A549 (cell line): ENCODE results near the gene NCS1. TPM values are rescaled to one million over a fixed set of nuclear protein-coding genes. Genes with fewer than 3 reads are reported as not detected.

Experiments used
- ATAC-seq, 2 experiments: fragments of 200-7000 bp in 1 of 2; fragments of >200 bp in 1 of 2; cut with Nextera tagmentation in 1 of 2; cut with Tn5 transposase in 1 of 2; 3 replicates each; pipeline versions ENCODE4 v1.8.0 to v1.9.1; 2018 to 2020; ENCODE audit warnings: mild to moderate bottlenecking in 1 of 2, moderate library complexity in 1 of 2
- CTCF ChIA-PET: fragments of 300-600 bp; sonication (Branson Sonifier 250); formaldehyde crosslinking; extraction: SDS; loops from one replicate; lab custom pipeline; 2021; ENCODE audit warnings: antibody characterized with exemption, inconsistent platforms; lab: Yijun Ruan, JAX
- POLR2A ChIA-PET: fragments of 350-600 bp; formaldehyde crosslinking; extraction: SDS; loops from one replicate; lab custom pipeline; 2021; ENCODE audit warnings: antibody characterized with exemption, inconsistent platforms; lab: Yijun Ruan, JAX
- DNase-seq, 2 experiments: peaks; one replicate each; pipeline versions ENCODE4 v3.0.0 to v3.0.0-alpha.2; 2011 to 2016; ENCODE audit warnings: low read depth in 1 of 2, low spot score in 1 of 2
- FAIRE-seq: peaks from 2 replicates; lab custom pipeline; 2011; peaks lifted over from hg19 to GRCh38; lab: Jason Lieb, UNC
- H3K27ac ChIP-seq, 2 experiments: fragments of >200 bp; sonication (Bioruptor Twin); formaldehyde crosslinking; 3 replicates each; pipeline ENCODE4 v1.5.1; 2016 to 2017
- H3K4me1 ChIP-seq: fragments of >200 bp; sonication (Bioruptor Twin); formaldehyde crosslinking; 3 replicates; pipeline ENCODE4 v1.6.1; 2016
- H3K4me2 ChIP-seq: fragments of >200 bp; sonication (Bioruptor Twin); formaldehyde crosslinking; 3 replicates; pipeline ENCODE4 v1.6.1; 2016
- H3K4me3 ChIP-seq: fragments of >200 bp; sonication (Bioruptor Twin); formaldehyde crosslinking; 3 replicates; pipeline ENCODE4 v1.5.1; 2016
- H3K9me3 ChIP-seq: fragments of >200 bp; sonication (Bioruptor Twin); formaldehyde crosslinking; 3 replicates; pipeline ENCODE4 v1.6.1; 2016
- CBX2 ChIP-seq: fragments of 200-600 bp; sonication (generic); IDR thresholded peaks from 2 replicates; pipeline ENCODE4 v1.6.1; 2016; ENCODE audit warnings: low read depth, mild to moderate bottlenecking, borderline replicate concordance
- CBX8 ChIP-seq: fragments of 200-600 bp; sonication (generic); IDR thresholded peaks from 2 replicates; pipeline ENCODE4 v1.6.1; 2016
- CEBPB ChIP-seq, 2 experiments: fragments of >200 bp in 1 of 2; sonication (Bioruptor Twin) in 1 of 2; formaldehyde crosslinking in 1 of 2; IDR thresholded peaks; 2 replicates each; pipeline ENCODE4 v1.6.1; 2012 to 2016
- EP300 ChIP-seq, 2 experiments: fragments of >200 bp; sonication (Bioruptor Twin); formaldehyde crosslinking; IDR thresholded peaks; 2 replicates in 1 of 2; 3 replicates in 1 of 2; pipeline ENCODE4 v1.6.1; 2016 to 2017
- ESRRA ChIP-seq: fragments of 150-350 bp; IDR thresholded peaks from 2 replicates; pipeline ENCODE4 v1.6.1; 2014; ENCODE audit warnings: mild to moderate bottlenecking, low read length, borderline replicate concordance
- FOSB ChIP-seq: fragments of 250-450 bp; sonication (Bioruptor Pico); IDR thresholded peaks from 2 replicates; pipeline ENCODE4 v1.5.0; 2020; ENCODE audit warnings: mild to moderate bottlenecking, moderate library complexity
- FOSL2 ChIP-seq, 2 experiments: fragments of 450-650 bp in 1 of 2; fragments of >200 bp in 1 of 2; sonication (Bioruptor Twin) in 1 of 2; formaldehyde crosslinking; IDR thresholded peaks; 2 replicates each; pipeline versions ENCODE4 v1.5.0 to v1.6.1; 2016 to 2020; ENCODE audit warnings: mild to moderate bottlenecking in 1 of 2, moderate library complexity in 1 of 2
- HDAC2 ChIP-seq: fragments of 200-600 bp; sonication (generic); IDR thresholded peaks from 2 replicates; pipeline ENCODE4 v1.6.1; 2016
- HEYL ChIP-seq: fragments of 250-450 bp; sonication (Bioruptor Pico); IDR thresholded peaks from 2 replicates; pipeline ENCODE4 v1.8.0; 2021; ENCODE audit warnings: mild to moderate bottlenecking, moderate library complexity
- HOXA7 ChIP-seq: fragments of 250-450 bp; sonication (Bioruptor Pico); IDR thresholded peaks from 2 replicates; pipeline ENCODE4 v1.5.0; 2020; ENCODE audit warnings: mild to moderate bottlenecking, moderate library complexity
- HOXB13 ChIP-seq: fragments of 250-450 bp; sonication (Bioruptor Pico); IDR thresholded peaks from 2 replicates; pipeline ENCODE4 v1.5.0; 2020; ENCODE audit warnings: low read depth, mild to moderate bottlenecking, moderate library complexity
- HOXB5 ChIP-seq: fragments of 250-450 bp; sonication (Bioruptor Pico); IDR thresholded peaks from 2 replicates; pipeline ENCODE4 v1.5.0; 2020; ENCODE audit warnings: mild to moderate bottlenecking, moderate library complexity
- JUN ChIP-seq, 2 experiments: fragments of >200 bp; sonication (Bioruptor Twin); formaldehyde crosslinking; IDR thresholded peaks; 2 replicates in 1 of 2; 3 replicates in 1 of 2; pipeline ENCODE4 v1.6.1; 2016 to 2017
- JUNB ChIP-seq: fragments of >200 bp; sonication (Bioruptor Twin); formaldehyde crosslinking; IDR thresholded peaks from 2 replicates; pipeline ENCODE4 v1.6.1; 2016
- NFE2L2 ChIP-seq: fragments of 150-350 bp; conservative IDR thresholded peaks from 2 replicates; pipeline ENCODE4 v1.6.1; 2014; ENCODE audit warnings: low read length
- PHF8 ChIP-seq: fragments of 200-600 bp; sonication (generic); IDR thresholded peaks from 2 replicates; pipeline ENCODE4 v1.6.1; 2016; ENCODE audit warnings: low read depth, mild to moderate bottlenecking, antibody characterized with exemption, moderate library complexity, borderline replicate concordance
- POLR2A ChIP-seq: IDR thresholded peaks from 2 replicates; pipeline ENCODE4 v1.6.1; 2012; ENCODE audit warnings: mild to moderate bottlenecking, low read length
- SMC3 ChIP-seq: fragments of >200 bp; sonication (Bioruptor Twin); formaldehyde crosslinking; IDR thresholded peaks from 3 replicates; pipeline ENCODE4 v1.6.1; 2018; ENCODE audit warnings: inconsistent platforms
- TFCP2L1 ChIP-seq: fragments of 250-450 bp; sonication (Bioruptor Pico); IDR thresholded peaks from 2 replicates; pipeline ENCODE4 v1.5.0; 2021; ENCODE audit warnings: mild to moderate bottlenecking
- ZC3H11A ChIP-seq: fragments of 450-650 bp; IDR thresholded peaks from 2 replicates; pipeline ENCODE4 v1.6.1; 2014; ENCODE audit warnings: antibody characterized with exemption, mild to moderate bottlenecking
- ZFP36 ChIP-seq: fragments of 450-650 bp; IDR thresholded peaks from 2 replicates; pipeline ENCODE4 v1.6.1; 2014; ENCODE audit warnings: borderline replicate concordance; ENCODE audit not compliant: partially characterized antibody
- WGBS: methylation state at CpG from one replicate; pipeline ENCODE4 v1.1.6; 2017; ENCODE audit errors: missing lambda C conversion rate; 5-methylcytosine and 5-hydroxymethylcytosine counted together
- polyA plus RNA-seq, 4 experiments: library from polyadenylated mRNA; depleted of rRNA in 3 of 4; stranded (reverse); fragments of >200 nt; fragmentation: RNase III in 1 of 4; extraction: RNeasy Plus Mini Kit Qiagen cat#74134 plus additional on column Dnase treatment in 1 of 4; gene quantifications; 2 replicates in 3 of 4; 3 replicates in 1 of 4; pipeline ENCODE4 v1.2.3, GENCODE V29; 2011 to 2017
- TF ChIP-seq, protein P1 (sequence below): fragments of 150-350 bp; IDR thresholded peaks from 2 replicates; pipeline ENCODE4 v1.6.1; 2014; ENCODE audit warnings: low read depth, mild to moderate bottlenecking, low read length
- TF ChIP-seq, protein P2 (sequence below): fragments of >200 bp; sonication (Bioruptor Twin); formaldehyde crosslinking; IDR thresholded peaks from 3 replicates; pipeline ENCODE4 v1.6.1; 2016

The NCS1 gene
- polyA plus RNA-seq, 2 of the 4 experiments (the other 2 are of a cell fraction), result 17.9 to 21.9 TPM

DNA sequence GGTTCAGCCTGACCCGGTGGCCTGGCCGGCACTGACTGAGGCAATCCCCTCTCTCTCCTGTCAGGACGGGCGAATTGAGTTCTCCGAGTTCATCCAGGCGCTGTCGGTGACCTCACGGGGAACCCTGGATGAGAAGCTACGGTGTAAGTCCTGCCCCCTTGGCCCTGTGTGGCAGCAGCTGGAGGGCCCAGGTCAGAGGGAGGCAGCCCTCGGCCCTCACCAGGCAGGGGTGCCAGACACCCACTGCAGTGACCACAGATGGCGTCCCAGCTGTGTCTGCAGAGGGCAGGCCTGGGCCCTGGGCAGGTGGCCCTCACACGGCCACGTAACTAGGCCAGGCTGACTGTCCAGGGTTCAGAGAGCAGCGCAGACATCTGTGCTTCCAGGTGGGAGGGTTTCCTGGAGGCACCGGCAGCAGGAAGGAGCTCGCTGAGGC, 47.5 kb downstream of the NCS1 start:
- Histone ChIP-seq H3K27ac (no peak overlapping the region), H3K4me3 (no peak overlapping the region), H3K4me2 (no peak overlapping the region), H3K9me3 (no peaks in the 10 kb centered on the region), H3K4me1 (no peaks in the 10 kb centered on the region)
- DNase-seq, result no peak
- peak in 1 of 2 experiments; percentile 31; a peak in 3 of 6 replicates for ATAC-seq
- FAIRE-seq, result no peak
- 81% methylated on average over 8 of the region's 16 CpGs for WGBS
- POLR2A ChIA-PET, result no interaction called here
- TF ChIP-seq HEYL (CRISPR knock-in tag) (no peak), EP300 (IDR thresholded peaks at IDR 0.05) (no peak), HDAC2 (no peak), PHF8 (no peak), SMC3 (no peak), JUNB (no peak), CEBPB (IDR thresholded peaks at IDR 0.05) (no peak), HOXB13 (CRISPR knock-in tag) (no peak), ZFP36 (no peak), ZC3H11A (no peak), HOXB5 (CRISPR knock-in tag) (no peak), ESRRA (no peak), HOXA7 (CRISPR knock-in tag) (no peak)
- CTCF ChIA-PET, result interaction anchor here (1.1 to 3.8 kb wide), 3 partner anchors 10 to 112 kb away, joined by 4 to 13 read pairs (median 5); no protein-coding TSS in a partner anchor

DNA sequence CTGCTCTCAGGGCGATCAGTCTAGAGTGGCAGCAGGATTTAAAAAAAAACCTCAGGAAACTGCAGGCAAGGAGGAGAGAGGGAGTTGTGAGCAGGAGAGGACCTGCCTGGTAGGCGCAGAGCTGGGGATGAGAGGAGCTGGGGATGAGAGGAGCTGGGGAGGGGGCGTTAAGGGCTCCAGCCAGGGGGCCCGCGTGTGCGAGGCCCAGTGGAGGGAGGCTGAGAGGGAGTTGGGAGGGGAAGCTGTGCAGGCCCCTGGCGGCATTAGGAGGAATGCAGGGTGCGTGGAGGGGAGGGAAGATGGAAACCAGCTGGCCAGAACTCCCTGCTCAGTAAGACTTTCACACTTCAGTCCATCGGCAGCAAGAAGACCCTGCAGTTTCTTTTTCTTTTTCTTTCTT, 48.1 kb downstream of the NCS1 start:
- WGBS, result 93% methylated on average over 9 of the region's 9 CpGs
- FAIRE-seq (no peak), DNase-seq (no peak), ATAC-seq (peak in 1 of 2 experiments; percentile 20; a peak in 1 of 6 replicates)
- Histone ChIP-seq H3K4me3 (no peak overlapping the region), H3K27ac (no peak overlapping the region), H3K4me1 (no peaks in the 10 kb centered on the region), H3K4me2 (no peak overlapping the region), H3K9me3 (no peaks in the 10 kb centered on the region)
- TF ChIP-seq, protein P1, sequence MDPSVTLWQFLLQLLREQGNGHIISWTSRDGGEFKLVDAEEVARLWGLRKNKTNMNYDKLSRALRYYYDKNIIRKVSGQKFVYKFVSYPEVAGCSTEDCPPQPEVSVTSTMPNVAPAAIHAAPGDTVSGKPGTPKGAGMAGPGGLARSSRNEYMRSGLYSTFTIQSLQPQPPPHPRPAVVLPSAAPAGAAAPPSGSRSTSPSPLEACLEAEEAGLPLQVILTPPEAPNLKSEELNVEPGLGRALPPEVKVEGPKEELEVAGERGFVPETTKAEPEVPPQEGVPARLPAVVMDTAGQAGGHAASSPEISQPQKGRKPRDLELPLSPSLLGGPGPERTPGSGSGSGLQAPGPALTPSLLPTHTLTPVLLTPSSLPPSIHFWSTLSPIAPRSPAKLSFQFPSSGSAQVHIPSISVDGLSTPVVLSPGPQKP, result no peak
- TF ChIP-seq FOSL2 (IDR thresholded peaks at IDR 0.05) (no peak), FOSL2 (CRISPR knock-in tag; IDR thresholded peaks at IDR 0.05) (no peak), TFCP2L1 (CRISPR knock-in tag) (no peak), HEYL (CRISPR knock-in tag) (no peak), JUN (IDR thresholded peaks at IDR 0.05) (no peak), FOSB (CRISPR knock-in tag) (no peak), POLR2A (no peak), CBX8 (no peak), NFE2L2 (no peak), CBX2 (no peak)
- TF ChIP-seq, protein P2, sequence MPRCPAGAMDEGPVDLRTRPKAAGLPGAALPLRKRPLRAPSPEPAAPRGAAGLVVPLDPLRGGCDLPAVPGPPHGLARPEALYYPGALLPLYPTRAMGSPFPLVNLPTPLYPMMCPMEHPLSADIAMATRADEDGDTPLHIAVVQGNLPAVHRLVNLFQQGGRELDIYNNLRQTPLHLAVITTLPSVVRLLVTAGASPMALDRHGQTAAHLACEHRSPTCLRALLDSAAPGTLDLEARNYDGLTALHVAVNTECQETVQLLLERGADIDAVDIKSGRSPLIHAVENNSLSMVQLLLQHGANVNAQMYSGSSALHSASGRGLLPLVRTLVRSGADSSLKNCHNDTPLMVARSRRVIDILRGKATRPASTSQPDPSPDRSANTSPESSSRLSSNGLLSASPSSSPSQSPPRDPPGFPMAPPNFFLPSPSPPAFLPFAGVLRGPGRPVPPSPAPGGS, result no peak
- ChIA-PET POLR2A (no interaction called here), CTCF (interaction anchor here (0.6 to 3.8 kb wide), 6 partner anchors 9 to 179 kb away, joined by 3 to 13 read pairs (median 4); no protein-coding TSS in a partner anchor)

DNA sequence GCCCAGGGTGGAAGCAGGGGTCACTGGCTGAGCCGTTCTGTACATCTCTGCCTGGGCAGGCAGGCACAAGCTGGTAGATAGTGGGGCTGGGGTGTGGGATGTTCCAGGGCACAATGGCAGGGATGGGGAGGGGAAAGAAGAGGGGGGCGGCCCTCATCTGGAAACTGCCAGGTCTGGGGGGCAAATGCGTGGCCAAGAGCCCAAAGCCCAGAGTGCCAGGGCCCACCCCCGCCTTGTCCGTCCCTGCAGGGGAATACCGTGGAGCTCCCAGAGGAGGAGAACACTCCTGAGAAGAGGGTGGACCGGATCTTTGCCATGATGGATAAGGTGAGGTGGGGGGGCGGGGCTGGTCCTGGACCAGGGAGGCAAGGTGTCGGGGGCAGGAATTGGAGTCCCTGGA, 50.6 kb downstream of the NCS1 start:
- 81% methylated on average over 8 of the region's 9 CpGs for WGBS
- Histone ChIP-seq H3K9me3 (peaks cover 7% of the 10 kb centered on the region; the same call in 2 of the 3 replicates), H3K4me2 (no peak overlapping the region), H3K27ac (no peak overlapping the region), H3K4me1 (no peaks in the 10 kb centered on the region)
- no peak for TF ChIP-seq CEBPB (IDR thresholded peaks at IDR 0.05)
- TF ChIP-seq, all 56 proteins: peak for 0
- FAIRE-seq (no peak), ATAC-seq (no peak), DNase-seq (no peak)
- H3K4me3 ChIP-seq, result no peak overlapping the region
- ChIA-PET POLR2A (no interaction called here), CTCF (interaction anchor here (1.1 to 2.7 kb wide), 6 partner anchors 11 to 115 kb away, joined by 3 to 11 read pairs (median 4); no protein-coding TSS in a partner anchor)
